Stomach (tissue), 4 donors: ENCODE results near the gene TC2N.

Experiments
- CTCF ChIP-seq, 7 experiments: fragments of 450-650 bp in 4 of 7; fragments of 200-600 bp in 3 of 7; sonication (generic) in 3 of 7; IDR thresholded peaks; one replicate each; pipeline ENCODE4 v1.5.1; 2016 to 2019; ENCODE audit warnings: antibody characterized with exemption in 7 of 7, control low read depth in 2 of 7, mild to moderate bottlenecking in 1 of 7
- POLR2A ChIP-seq, 4 donors: fragments of 450-650 bp; IDR thresholded peaks; one replicate each; pipeline ENCODE4 v1.6.1; 2016; ENCODE audit warnings: antibody characterized with exemption in 4 of 4, control low read depth in 2 of 4, mild to moderate bottlenecking in 1 of 4, moderate library complexity in 1 of 4
- POLR2AphosphoS5 ChIP-seq, 3 donors: sonication (generic); formaldehyde crosslinking; IDR thresholded peaks; one replicate each; pipeline ENCODE4 v1.6.1; 2016; ENCODE audit warnings: antibody characterized with exemption in 3 of 3

GRCh38 chr14:91830777-91831176 is 36.6 kb downstream of the TC2N start:
- TF ChIP-seq POLR2A (IDR thresholded peaks at IDR 0.05) (no peak), CTCF (IDR thresholded peaks at IDR 0.05) (no peak), POLR2AphosphoS5 (IDR thresholded peaks at IDR 0.05) (peak in 2 of 3 donors; percentile 31 to 57)
